SK-N-SH treated with all-trans-retinoic acid at 6 μM for 48 hours (cell line): ENCODE data around the gene GALT.

Experiments used
- ARNTL ChIP-seq: fragments of 450-650 bp; formaldehyde crosslinking; IDR thresholded peaks from 2 replicates; pipeline ENCODE4 v1.5.0; 2020; ENCODE audit warnings: low read depth, mild to moderate bottlenecking, moderate library complexity, borderline replicate concordance
- BACH2 ChIP-seq: fragments of 250-450 bp; sonication (Bioruptor Pico); IDR thresholded peaks from 2 replicates; pipeline ENCODE4 v1.9.0; 2021; ENCODE audit warnings: mild to moderate bottlenecking, borderline replicate concordance
- CREB5 ChIP-seq: fragments of 250-450 bp; sonication (Bioruptor Pico); IDR thresholded peaks from 2 replicates; pipeline ENCODE4 v1.5.1; 2020; ENCODE audit warnings: low read depth, mild to moderate bottlenecking, moderate library complexity
- PATZ1 ChIP-seq: fragments of 250-450 bp; sonication (Bioruptor Pico); IDR thresholded peaks from 2 replicates; pipeline ENCODE4 v1.8.0; 2020; ENCODE audit warnings: mild to moderate bottlenecking, moderate library complexity, borderline replicate concordance

- TF ChIP-seq PATZ1 (CRISPR knock-in tag) (no peak), ARNTL (CRISPR knock-in tag) (no peak), CREB5 (CRISPR knock-in tag) (no peak), BACH2 (CRISPR knock-in tag) (no peak)
These were observed 8.4 kb upstream of the GALT start for GRCh38 chr9:34638138-34638445.
